Cardiac fibroblast (primary cell): ENCODE results near the gene ADRA1B.

Experiments used
- DNase-seq, 2 donors: peaks; one replicate each; pipeline versions ENCODE4 v3.0.0 to v3.0.0-alpha.2; 2010; ENCODE audit warnings: low read depth in 2 of 2
- H3K4me3 ChIP-seq, 2 donors: replicated peaks in 1 of 2; 1 replicate in 1 of 2; 2 replicates in 1 of 2; pipeline ENCODE4 v1.5.1; 2011; ENCODE audit warnings: low read depth in 2 of 2, low read length in 2 of 2, mild to moderate bottlenecking in 2 of 2, moderate library complexity in 1 of 2
- TF ChIP-seq, protein P1 (sequence below): IDR thresholded peaks from one replicate; pipeline ENCODE4 v1.5.1; 2011; ENCODE audit warnings: low read depth, mild to moderate bottlenecking, low read length, inconsistent platforms

Gene ADRA1B

DNA sequence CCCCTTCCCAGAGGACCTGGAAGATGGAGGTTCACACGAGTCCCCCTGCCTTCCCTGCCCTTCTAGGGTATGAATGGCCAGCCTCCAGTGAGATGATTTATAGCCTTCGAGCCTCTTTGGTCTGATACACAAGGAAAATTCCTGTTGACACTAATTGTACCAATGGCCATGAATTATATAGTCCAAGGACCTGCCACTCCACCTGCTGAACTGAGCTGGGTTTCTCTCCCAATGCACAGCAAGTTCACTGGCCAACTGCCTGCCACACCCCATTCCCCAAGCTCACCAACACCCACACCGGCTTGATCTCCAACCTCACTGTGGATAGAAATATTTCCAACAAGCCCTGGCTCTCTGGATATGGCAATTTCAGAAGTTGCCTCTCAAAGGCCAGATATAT is 9.3 kb upstream of the ADRA1B start:
- H3K4me3 ChIP-seq: no peak overlapping the region
- no peak for DNase-seq
- TF ChIP-seq, protein P1, sequence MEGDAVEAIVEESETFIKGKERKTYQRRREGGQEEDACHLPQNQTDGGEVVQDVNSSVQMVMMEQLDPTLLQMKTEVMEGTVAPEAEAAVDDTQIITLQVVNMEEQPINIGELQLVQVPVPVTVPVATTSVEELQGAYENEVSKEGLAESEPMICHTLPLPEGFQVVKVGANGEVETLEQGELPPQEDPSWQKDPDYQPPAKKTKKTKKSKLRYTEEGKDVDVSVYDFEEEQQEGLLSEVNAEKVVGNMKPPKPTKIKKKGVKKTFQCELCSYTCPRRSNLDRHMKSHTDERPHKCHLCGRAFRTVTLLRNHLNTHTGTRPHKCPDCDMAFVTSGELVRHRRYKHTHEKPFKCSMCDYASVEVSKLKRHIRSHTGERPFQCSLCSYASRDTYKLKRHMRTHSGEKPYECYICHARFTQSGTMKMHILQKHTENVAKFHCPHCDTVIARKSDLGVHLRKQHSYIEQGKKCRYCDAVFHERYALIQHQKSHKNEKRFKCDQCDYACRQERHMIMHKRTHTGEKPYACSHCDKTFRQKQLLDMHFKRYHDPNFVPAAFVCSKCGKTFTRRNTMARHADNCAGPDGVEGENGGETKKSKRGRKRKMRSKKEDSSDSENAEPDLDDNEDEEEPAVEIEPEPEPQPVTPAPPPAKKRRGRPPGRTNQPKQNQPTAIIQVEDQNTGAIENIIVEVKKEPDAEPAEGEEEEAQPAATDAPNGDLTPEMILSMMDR: no peak

DNA sequence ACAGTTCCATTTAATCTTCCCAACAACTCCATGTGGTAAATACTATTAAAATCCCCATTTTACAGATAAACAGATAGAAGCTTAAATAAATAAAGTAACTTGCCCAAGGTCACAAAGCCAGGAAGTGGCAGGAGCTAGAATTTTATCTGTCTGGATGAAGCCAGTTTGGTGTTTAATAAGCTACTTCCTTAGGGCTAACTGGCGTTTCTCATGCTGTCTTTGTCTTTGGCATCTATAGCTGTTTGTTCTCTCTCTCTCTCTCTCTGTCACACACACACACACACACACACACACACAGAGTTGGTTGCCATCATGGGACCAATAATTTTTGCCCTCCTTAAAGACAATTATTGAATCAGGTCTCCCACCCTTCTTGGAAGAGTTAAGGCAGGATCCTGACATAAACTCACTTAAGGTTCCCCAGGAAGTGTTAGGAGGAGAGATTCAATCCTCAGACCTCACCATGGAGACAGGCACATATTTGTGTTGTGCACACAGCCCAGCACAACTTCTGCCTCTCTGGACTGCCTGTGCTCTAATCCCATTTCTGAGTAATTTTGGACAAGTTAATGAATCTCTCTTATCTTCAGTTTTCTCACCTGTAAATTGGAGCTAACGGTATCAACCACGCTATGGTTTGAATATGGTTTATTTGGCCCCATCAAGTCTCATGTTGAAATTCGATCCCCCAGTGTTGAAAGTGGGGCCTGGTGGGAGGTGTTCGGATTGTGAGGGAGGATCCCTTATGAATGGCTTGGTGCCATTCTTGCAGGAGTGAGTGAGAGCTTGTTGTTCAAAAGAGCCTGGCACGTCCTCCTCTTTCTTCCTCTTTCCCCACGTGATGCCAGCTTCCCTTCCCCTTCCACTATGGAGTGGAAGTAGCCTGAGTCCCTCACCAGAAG is 8.3 kb upstream of the ADRA1B start:
- H3K4me3 ChIP-seq: no peak overlapping the region
- peak; percentile 44 to 79 for DNase-seq
- TF ChIP-seq, protein P1: no peak

DNA sequence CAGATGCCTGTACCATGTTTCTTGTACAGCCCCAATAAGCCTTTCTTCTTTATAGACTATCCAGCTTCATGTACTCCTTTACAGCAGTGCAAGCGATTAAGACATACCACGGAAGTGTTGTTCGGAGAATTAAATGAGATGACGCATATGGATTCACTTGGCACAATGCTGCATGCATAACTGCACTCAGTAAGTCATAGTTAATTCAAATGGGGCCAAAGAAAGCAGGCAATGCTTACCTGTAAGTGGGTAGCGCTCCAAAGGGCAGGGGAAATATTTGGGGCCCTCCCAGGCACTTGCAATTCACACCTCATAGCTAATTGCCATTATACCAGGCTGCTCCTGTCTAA is 7.7 kb upstream of the ADRA1B start:
- TF ChIP-seq, protein P1: no peak
- no peak overlapping the region for H3K4me3 ChIP-seq
- peak; percentile 83 to 86 for DNase-seq

DNA sequence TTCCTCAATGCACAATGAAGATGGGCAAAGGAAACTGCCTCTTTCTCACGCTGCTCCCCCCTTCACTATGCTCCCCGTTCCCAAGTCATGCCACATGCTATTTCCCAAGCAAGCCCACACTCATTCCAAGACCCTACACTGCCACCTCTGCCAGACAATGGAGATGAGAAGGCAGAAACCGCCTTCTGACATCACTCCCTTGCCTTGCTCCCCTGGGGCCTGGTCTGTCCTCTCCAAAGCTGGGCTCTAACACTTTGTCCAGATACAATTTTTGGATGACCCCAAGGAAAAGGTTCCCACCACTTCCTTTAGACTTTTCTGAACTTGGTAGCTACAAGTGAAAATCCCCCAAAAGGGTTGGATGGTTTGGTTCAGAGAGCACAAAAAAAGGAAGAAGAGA is 7.2 kb upstream of the ADRA1B start:
- DNase-seq: peak; percentile 23 to 47
- TF ChIP-seq, protein P1: no peak
- H3K4me3 ChIP-seq: no peak overlapping the region

DNA sequence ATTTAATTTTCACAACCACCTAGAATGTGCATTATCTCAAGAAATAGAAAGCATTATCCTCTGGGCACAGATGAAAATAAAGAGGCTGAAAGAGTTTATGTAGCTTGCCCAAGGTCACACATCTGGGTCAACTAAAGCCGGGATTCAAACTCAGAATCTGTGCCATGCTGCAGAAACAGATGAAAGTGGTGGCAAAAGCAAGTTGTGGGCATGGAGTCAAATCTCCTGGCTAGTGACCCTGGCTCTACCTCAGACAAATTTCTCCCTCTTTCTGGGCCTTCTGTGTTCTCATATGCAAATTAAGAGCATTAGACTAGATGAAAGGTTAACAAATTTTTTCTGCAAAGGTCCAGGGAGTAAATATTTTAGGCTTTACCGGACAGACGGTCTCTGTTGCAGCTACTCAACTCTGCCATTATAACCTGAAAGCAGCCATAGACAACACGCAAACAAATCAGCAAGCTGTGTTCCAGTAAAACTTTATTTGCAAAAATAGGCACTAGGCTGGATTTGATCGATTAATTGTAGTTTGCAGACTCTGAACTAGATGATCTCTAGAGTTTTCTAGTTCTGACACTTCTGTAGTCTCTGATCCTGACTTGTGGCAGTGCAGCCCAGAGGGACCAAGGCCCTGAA is 6.0 kb upstream of the ADRA1B start:
- no peak for DNase-seq
- H3K4me3 ChIP-seq: no peak overlapping the region
- TF ChIP-seq, protein P1: no peak

DNA sequence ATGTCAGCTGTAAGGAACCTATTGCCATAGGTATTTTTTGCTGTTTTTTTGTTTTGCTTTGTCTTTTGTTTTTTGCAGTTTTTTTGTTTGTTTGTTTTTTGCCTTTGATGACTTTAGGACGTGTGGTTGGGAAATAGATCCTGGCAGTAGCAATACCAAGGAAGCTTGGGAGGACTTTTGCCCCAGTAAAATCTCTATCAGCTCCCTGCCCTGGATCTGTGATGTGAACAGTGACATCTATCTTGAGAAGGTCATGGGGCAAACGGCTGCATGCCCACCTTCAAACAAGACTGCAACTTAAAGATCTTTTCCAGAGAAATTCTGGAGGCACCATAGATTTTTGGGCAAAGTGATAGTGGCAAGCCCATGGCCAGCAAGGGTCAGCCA is 5.4 kb upstream of the ADRA1B start:
- TF ChIP-seq, protein P1: no peak
- no peak overlapping the region for H3K4me3 ChIP-seq
- DNase-seq: no peak
